HEK293T (cell line): ENCODE results near the gene CACNA1E.

Experiments used
- ARNT ChIP-seq: fragments of 450-650 bp; IDR thresholded peaks from 2 replicates; pipeline ENCODE4 v1.6.1; 2017; ENCODE audit warnings: mild to moderate bottlenecking
- BHLHE40 ChIP-seq: fragments of 450-650 bp; IDR thresholded peaks from 2 replicates; pipeline ENCODE4 v1.6.1; 2016; ENCODE audit warnings: mild to moderate bottlenecking, moderate library complexity, borderline replicate concordance
- FOXA1 ChIP-seq: fragments of 450-650 bp; IDR thresholded peaks from 2 replicates; pipeline ENCODE4 v1.6.1; 2016; ENCODE audit warnings: mild to moderate bottlenecking
- FOXK2 ChIP-seq: fragments of 450-650 bp; IDR thresholded peaks from 2 replicates; pipeline ENCODE4 v1.6.1; 2016; ENCODE audit warnings: mild to moderate bottlenecking
- FOXM1 ChIP-seq: fragments of 450-650 bp; IDR thresholded peaks from 2 replicates; pipeline ENCODE4 v1.6.1; 2017; ENCODE audit warnings: mild to moderate bottlenecking, borderline replicate concordance
- HDGF ChIP-seq: fragments of 450-650 bp; IDR thresholded peaks from 2 replicates; pipeline ENCODE4 v1.6.1; 2017; ENCODE audit warnings: antibody characterized with exemption, borderline replicate concordance
- L3MBTL2 ChIP-seq: fragments of 450-650 bp; conservative IDR thresholded peaks from 2 replicates; pipeline ENCODE4 v1.6.1; 2016; ENCODE audit warnings: mild to moderate bottlenecking
- LEF1 ChIP-seq: fragments of 450-650 bp; IDR thresholded peaks from 2 replicates; pipeline ENCODE4 v1.6.1; 2017; ENCODE audit warnings: mild to moderate bottlenecking, borderline replicate concordance
- NFRKB ChIP-seq: fragments of 450-650 bp; IDR thresholded peaks from 2 replicates; pipeline ENCODE4 v1.6.1; 2016; ENCODE audit warnings: mild to moderate bottlenecking, moderate library complexity
- SP1 ChIP-seq: fragments of 450-650 bp; IDR thresholded peaks from 2 replicates; pipeline ENCODE4 v1.6.1; 2017
- SUZ12 ChIP-seq: fragments of 450-650 bp; IDR thresholded peaks from 2 replicates; pipeline ENCODE4 v1.6.1; 2016; ENCODE audit warnings: mild to moderate bottlenecking
- TARDBP ChIP-seq: fragments of 450-650 bp; IDR thresholded peaks from 2 replicates; pipeline ENCODE4 v1.6.1; 2016
- ZNF384 ChIP-seq: fragments of 450-650 bp; IDR thresholded peaks from 2 replicates; pipeline ENCODE4 v1.6.1; 2016
- TF ChIP-seq, protein P1 (sequence below): fragments of 450-650 bp; IDR thresholded peaks from 2 replicates; pipeline ENCODE4 v1.6.1; 2016

DNA sequence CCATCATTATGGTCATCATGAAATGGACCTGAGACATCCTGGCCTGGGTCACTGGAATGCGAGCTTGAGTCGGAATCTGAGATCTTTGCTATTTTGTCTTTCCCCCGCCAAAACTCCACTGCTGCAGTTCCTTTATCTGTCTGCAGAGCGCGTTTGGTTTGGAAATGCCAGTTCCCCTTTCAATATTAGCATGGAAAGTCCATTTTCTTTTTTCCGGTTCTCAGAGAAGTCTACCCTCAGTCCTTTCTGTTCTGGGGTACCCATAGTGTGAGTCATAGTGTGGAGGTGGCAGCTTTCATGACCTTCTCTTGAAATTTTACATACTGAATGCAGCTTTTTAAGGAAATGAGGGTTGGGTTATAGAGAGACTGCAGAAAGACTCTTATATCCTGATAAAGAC is 14.6 kb downstream of the CACNA1E start:
- no peak for TF ChIP-seq FOXM1
- no peak for TF ChIP-seq SP1
- TF ChIP-seq ARNT = no peak
- TF ChIP-seq TARDBP = no peak
- TF ChIP-seq BHLHE40 = no peak
- TF ChIP-seq, protein P1, sequence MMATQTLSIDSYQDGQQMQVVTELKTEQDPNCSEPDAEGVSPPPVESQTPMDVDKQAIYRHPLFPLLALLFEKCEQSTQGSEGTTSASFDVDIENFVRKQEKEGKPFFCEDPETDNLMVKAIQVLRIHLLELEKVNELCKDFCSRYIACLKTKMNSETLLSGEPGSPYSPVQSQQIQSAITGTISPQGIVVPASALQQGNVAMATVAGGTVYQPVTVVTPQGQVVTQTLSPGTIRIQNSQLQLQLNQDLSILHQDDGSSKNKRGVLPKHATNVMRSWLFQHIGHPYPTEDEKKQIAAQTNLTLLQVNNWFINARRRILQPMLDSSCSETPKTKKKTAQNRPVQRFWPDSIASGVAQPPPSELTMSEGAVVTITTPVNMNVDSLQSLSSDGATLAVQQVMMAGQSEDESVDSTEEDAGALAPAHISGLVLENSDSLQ = no peak
- TF ChIP-seq L3MBTL2 = no peak
- no peak for TF ChIP-seq HDGF
- no peak for TF ChIP-seq SUZ12
- TF ChIP-seq FOXK2 = no peak
- no peak for TF ChIP-seq FOXA1
- TF ChIP-seq ZNF384 = no peak
- TF ChIP-seq NFRKB = no peak
- no peak for TF ChIP-seq LEF1
